Measurements from ENCODE around the gene PTGES. TPM values are rescaled to one million over a fixed set of nuclear protein-coding genes. Genes with fewer than 3 reads are reported as not detected.

Gene PTGES
- total and polyA plus RNA-seq, 2 experiments from 2014 or later = 2.8 to 3.6 TPM

- TF ChIP-seq ZNF462 (CRISPR knock-in tag; IDR thresholded peaks at IDR 0.05) = no peak
Observed at GRCh38 chr9:129710169-129710453, 42.7 kb downstream of the PTGES start (continued).

- H3K27ac Mint-ChIP-seq = no peak overlapping the region
- no peak overlapping the region for H3K4me2 ChIP-seq
- H3K9me2 ChIP-seq (ENCODE audit: insufficient read depth) = no peaks in the 10 kb centered on the region
- no peaks in the 10 kb centered on the region for H3K27me3 ChIP-seq (ENCODE audit: insufficient read depth)
- no peaks in the 10 kb centered on the region for H3K9me3 Mint-ChIP-seq
- H3K4me1 Mint-ChIP-seq = peaks cover 11% of the 10 kb centered on the region
- H3K4me3 Mint-ChIP-seq = no peak overlapping the region
- no peaks in the 10 kb centered on the region for H4K20me1 ChIP-seq (replicated peaks; ENCODE audit: insufficient read depth)
- no peak overlapping the region for H3K4me3 ChIP-seq
- DNase-seq (ENCODE audit: low spot score) (no peak), ATAC-seq (no peak)
- no peaks in the 10 kb centered on the region for H3K36me3 Mint-ChIP-seq (ENCODE audit: low read depth)
- H3K27me3 Mint-ChIP-seq (ENCODE audit: insufficient read depth, low read depth, poor library complexity) = peaks cover 2% of the 10 kb centered on the region
- H3K79me2 ChIP-seq (replicated peaks; ENCODE audit: insufficient read depth) = no peaks in the 10 kb centered on the region
- H2AFZ ChIP-seq = no peak overlapping the region
- no peak overlapping the region for H3K27ac ChIP-seq (ENCODE audit: low read depth)
- peaks cover 14% of the 10 kb centered on the region for H3K4me1 ChIP-seq (ENCODE audit: insufficient read depth)
- no peaks in the 10 kb centered on the region for H3F3A ChIP-seq (replicated peaks; ENCODE audit: low read depth)
- no peaks in the 10 kb centered on the region for H3K36me3 ChIP-seq (ENCODE audit: insufficient read depth)
- TF ChIP-seq CTCF (conservative IDR thresholded peaks at IDR 0.05; ENCODE audit: low read depth in 2 of 2) = no peak
- TF ChIP-seq JUNB (IDR thresholded peaks at IDR 0.05; ENCODE audit: unreplicated experiment) = no peak
- TF ChIP-seq ZNF114 (CRISPR knock-in tag; IDR thresholded peaks at IDR 0.05) = no peak
- no peak for TF ChIP-seq EZH2 (IDR thresholded peaks at IDR 0.05; ENCODE audit: low read depth, unreplicated experiment)
- no peak for TF ChIP-seq EZH2phosphoT487 (IDR thresholded peaks at IDR 0.05; ENCODE audit: unreplicated experiment)
- no peak for TF ChIP-seq ETS1 (IDR thresholded peaks at IDR 0.05)
- no peak for TF ChIP-seq NANOG (IDR thresholded peaks at IDR 0.05; ENCODE audit: borderline replicate concordance)
- TF ChIP-seq POLR2AphosphoS5 (IDR thresholded peaks at IDR 0.05; ENCODE audit: low read depth) = no peak
Observed at GRCh38 chr9:129709438-129710168, 43.2 kb downstream of the PTGES start.

Data from GM23338 (cell line).